Ishikawa (cell line): ENCODE results near the gene CHIT1.

Experiments
- CEBPB ChIP-seq: IDR thresholded peaks from 2 replicates; pipeline ENCODE4 v1.6.1; 2012
- CREB1 ChIP-seq: IDR thresholded peaks from 2 replicates; pipeline ENCODE4 v1.6.1; 2012; ENCODE audit warnings: low read depth
- EGR1 ChIP-seq: IDR thresholded peaks from 2 replicates; pipeline ENCODE4 v1.6.1; 2012
- EP300 ChIP-seq: IDR thresholded peaks from 2 replicates; pipeline ENCODE4 v1.6.1; 2012; ENCODE audit warnings: borderline replicate concordance
- FOXM1 ChIP-seq: IDR thresholded peaks from 2 replicates; pipeline ENCODE4 v1.6.1; 2012; ENCODE audit warnings: low read depth, borderline replicate concordance
- NFIC ChIP-seq: IDR thresholded peaks from 2 replicates; pipeline ENCODE4 v1.6.1; 2012
- RAD21 ChIP-seq: IDR thresholded peaks from 2 replicates; pipeline ENCODE4 v1.6.1; 2012; ENCODE audit warnings: low read depth
- REST ChIP-seq: IDR thresholded peaks from 2 replicates; pipeline ENCODE4 v1.6.1; 2012; ENCODE audit warnings: low read depth, mild to moderate bottlenecking
- TAF1 ChIP-seq: IDR thresholded peaks from 2 replicates; pipeline ENCODE4 v1.6.1; 2012; ENCODE audit warnings: low read depth, mild to moderate bottlenecking
- TCF12 ChIP-seq: IDR thresholded peaks from 2 replicates; pipeline ENCODE4 v1.6.1; 2012; ENCODE audit warnings: low read depth
- TEAD4 ChIP-seq: IDR thresholded peaks from 2 replicates; pipeline ENCODE4 v1.6.1; 2012
- USF1 ChIP-seq: IDR thresholded peaks from 2 replicates; pipeline ENCODE4 v1.6.1; 2012
- YY1 ChIP-seq: IDR thresholded peaks from 2 replicates; pipeline ENCODE4 v1.6.1; 2012; ENCODE audit warnings: low read depth
- ZBTB7A ChIP-seq: IDR thresholded peaks from 2 replicates; pipeline ENCODE4 v1.6.1; 2012; ENCODE audit warnings: low read depth
- TF ChIP-seq, protein P1 (sequence below): IDR thresholded peaks from 2 replicates; pipeline ENCODE4 v1.6.1; 2012

Gene CHIT1

DNA sequence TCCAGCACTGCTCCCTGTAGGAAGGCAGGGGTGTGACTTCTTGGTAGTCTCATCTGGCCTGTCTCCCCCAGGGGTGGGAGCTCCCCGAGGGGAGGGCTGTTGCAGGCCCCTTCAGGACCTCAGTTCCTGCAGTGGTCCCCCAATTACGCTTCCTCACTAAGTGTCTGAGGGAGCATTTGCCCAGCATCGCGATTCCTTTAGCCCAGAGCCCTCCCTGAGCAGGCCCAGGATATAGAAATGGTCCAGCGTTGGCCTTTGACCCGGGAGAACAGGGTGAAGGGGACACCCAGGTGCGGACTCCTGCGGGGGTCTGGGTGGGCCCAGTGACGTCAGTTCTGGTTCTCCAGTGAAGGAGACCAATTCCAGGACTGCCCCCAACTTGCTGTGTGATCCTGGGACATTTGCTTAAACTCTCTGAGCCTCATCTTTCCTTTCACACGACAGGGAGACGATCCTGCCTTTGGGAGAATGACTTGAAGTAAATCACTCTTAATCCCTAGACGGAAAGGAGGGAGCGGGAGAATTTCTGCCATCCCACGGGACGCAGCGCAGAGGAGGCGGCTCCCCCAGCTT lies 43.2 kb upstream of the CHIT1 start:
- no peak for TF ChIP-seq CREB1
- no peak for TF ChIP-seq TAF1
- no peak for TF ChIP-seq YY1
- no peak for TF ChIP-seq NFIC
- no peak for TF ChIP-seq CEBPB
- no peak for TF ChIP-seq RAD21
- no peak for TF ChIP-seq REST
- TF ChIP-seq TCF12, result no peak
- no peak for TF ChIP-seq FOXM1

- TF ChIP-seq USF1 (no peak), REST (no peak), YY1 (no peak), EGR1 (no peak), FOXM1 (no peak), TEAD4 (no peak), TAF1 (no peak), CREB1 (no peak), ZBTB7A (no peak), EP300 (no peak)
- TF ChIP-seq, protein P1, sequence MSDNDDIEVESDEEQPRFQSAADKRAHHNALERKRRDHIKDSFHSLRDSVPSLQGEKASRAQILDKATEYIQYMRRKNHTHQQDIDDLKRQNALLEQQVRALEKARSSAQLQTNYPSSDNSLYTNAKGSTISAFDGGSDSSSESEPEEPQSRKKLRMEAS, result no peak
Measured at GRCh38 chr1:203271962-203272632, 42.6 kb upstream of the CHIT1 start.

DNA sequence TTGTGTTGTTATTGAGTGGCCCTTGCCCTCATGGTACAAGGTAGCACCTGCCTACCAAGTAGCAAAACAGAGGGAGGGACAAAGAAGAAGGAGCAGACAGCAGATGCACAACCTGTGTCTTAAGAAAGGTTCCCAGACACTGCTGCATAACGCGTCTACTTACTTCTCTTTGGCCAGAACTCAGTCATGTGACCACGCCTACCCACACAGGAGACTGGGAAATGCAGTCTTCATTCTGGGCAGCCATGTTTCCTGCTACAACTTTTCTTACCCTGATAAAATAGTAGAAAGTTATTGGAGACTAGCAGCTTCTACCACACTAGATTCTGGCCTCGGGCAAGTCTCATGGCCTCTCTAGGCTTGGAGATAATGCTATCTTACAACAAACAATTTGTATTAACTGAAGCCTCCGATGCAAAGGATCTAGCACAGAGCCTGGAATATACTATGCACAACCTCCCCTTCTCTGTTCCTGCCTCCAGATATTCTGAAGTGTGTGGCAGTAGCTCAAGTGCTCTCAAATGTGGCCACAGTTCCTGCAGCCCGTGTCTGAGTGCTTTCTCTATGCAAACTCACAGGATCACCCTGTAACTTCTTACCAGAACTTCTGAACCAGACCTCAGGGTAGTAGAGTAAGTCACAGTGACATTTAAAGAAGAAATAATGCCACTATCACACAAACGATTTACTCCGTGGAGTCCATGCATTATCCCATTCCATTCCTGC lies 41.7 kb upstream of the CHIT1 start:
- TF ChIP-seq YY1, result peak; percentile 93
- peak; percentile 97 for TF ChIP-seq USF1
- no peak for TF ChIP-seq EP300

GRCh38 chr1:203270448-203270847 lies 41.0 kb upstream of the CHIT1 start:
- no peak for TF ChIP-seq EP300
- TF ChIP-seq TEAD4, result no peak
- TF ChIP-seq CEBPB, result no peak
- TF ChIP-seq YY1, result no peak
- no peak for TF ChIP-seq RAD21
- TF ChIP-seq EGR1, result no peak

DNA sequence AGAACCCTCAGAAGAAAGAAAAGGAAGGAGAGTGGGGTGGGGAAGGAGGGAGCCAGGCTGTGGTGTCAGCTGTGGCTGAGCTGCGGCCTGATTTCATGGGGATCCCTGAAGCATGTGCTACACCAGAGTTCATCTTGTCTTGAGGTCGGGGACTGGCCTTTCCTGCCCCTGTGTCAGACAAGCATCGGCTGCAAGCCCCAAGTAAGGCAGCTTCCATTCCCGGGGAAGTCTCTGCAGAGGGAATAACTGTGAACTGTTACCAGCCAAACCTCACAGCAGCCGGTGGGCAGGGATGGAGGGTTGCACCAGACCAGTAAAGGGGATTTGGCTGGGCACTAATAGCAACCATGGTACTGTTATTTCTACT lies 40.2 kb upstream of the CHIT1 start:
- TF ChIP-seq ZBTB7A, result no peak
- TF ChIP-seq RAD21, result no peak
- TF ChIP-seq REST, result no peak
- no peak for TF ChIP-seq EGR1
- no peak for TF ChIP-seq USF1
- TF ChIP-seq FOXM1, result no peak
- no peak for TF ChIP-seq CREB1
- TF ChIP-seq, protein P1, result no peak
- TF ChIP-seq NFIC, result no peak
- TF ChIP-seq TAF1, result no peak
- no peak for TF ChIP-seq CEBPB
- TF ChIP-seq EP300, result no peak
- TF ChIP-seq YY1, result no peak
- TF ChIP-seq TEAD4, result no peak
- no peak for TF ChIP-seq TCF12
